Activated naive CD4-positive, alpha-beta T cell treated with anti-CD3 and anti-CD28 coated beads, Interleukin-2, amount 10 ng/mL, durations not matched to agents 7 days and 5 days (primary cell): ENCODE data around the gene SLC25A48.
"Not testable (repeated sequence)": the region's sequence is repeated elsewhere in the genome, so short reads cannot be mapped to it uniquely, and the experiment has no call there.

Experiments used
- CTCF ChIA-PET: fragments of 350-600 bp; sonication (Branson Sonifier 250); formaldehyde crosslinking; loops from one replicate; lab custom pipeline; 2021; ENCODE audit warnings: antibody characterized with exemption; lab: Charles Lee
- DNase-seq: peaks from one replicate; pipeline ENCODE4 v3.0.0-alpha.2; 2020
- H3K27ac Mint-ChIP-seq: one replicate; pipeline ENCODE4 v1.8.0; 2021; ENCODE audit warnings: mild to moderate bottlenecking, moderate library complexity, mixed read lengths
- H3K27me3 Mint-ChIP-seq: one replicate; pipeline ENCODE4 v1.8.0; 2021; ENCODE audit warnings: mild to moderate bottlenecking, mixed read lengths
- H3K36me3 Mint-ChIP-seq: one replicate; pipeline ENCODE4 v1.8.0; 2021; ENCODE audit warnings: mixed read lengths
- H3K4me1 Mint-ChIP-seq: one replicate; pipeline ENCODE4 v1.8.0; 2021; ENCODE audit warnings: mixed read lengths
- H3K4me3 Mint-ChIP-seq: one replicate; pipeline ENCODE4 v1.8.0; 2021; ENCODE audit warnings: mild to moderate bottlenecking, moderate library complexity, mixed read lengths
- H3K9me3 Mint-ChIP-seq: one replicate; pipeline ENCODE4 v1.8.0; 2021; ENCODE audit warnings: mixed read lengths

Gene SLC25A48

DNA sequence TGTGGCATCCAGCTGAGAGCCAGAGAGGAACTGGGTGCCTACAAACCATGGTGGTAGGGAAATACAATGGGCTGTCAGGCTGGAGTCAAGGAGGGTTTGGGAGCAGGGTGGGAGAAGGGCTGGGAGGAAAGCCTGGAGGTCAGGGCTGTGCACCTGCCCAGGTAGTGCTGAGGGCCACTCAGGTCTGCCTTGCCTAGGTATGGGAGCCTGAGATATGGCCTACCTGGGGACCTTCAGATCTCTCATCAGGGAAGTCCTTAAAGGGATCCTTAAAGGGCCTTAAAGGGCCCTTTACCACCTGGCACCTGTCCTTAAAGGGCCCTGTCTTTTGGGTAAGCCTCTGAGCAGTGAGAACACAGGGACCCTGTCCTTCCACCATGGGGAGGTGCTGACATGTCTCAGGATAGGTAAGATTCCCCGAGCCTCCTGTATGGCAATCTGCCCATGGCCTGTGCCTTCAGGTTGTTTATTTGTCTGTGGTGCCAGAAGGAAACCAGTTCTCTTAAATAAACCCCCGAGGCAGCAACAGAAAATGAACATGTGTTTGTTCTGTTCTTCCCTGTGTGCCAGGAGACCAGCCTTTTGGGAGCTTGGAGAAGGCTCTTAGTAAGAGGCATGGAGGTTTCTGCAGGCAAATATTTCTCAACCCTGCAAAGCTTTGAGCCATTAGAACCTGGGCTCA lies 23.3 kb downstream of the SLC25A48 start:
- DNase-seq: no peak
- H3K9me3 Mint-ChIP-seq: no peaks in the 10 kb centered on the region
- no peak overlapping the region for H3K4me3 Mint-ChIP-seq
- H3K27ac Mint-ChIP-seq: no peak overlapping the region
- CTCF ChIA-PET: no interaction called here
- H3K4me1 Mint-ChIP-seq: no peaks in the 10 kb centered on the region
- peaks cover 13% of the 10 kb centered on the region for H3K27me3 Mint-ChIP-seq
- H3K36me3 Mint-ChIP-seq: no peaks in the 10 kb centered on the region

DNA sequence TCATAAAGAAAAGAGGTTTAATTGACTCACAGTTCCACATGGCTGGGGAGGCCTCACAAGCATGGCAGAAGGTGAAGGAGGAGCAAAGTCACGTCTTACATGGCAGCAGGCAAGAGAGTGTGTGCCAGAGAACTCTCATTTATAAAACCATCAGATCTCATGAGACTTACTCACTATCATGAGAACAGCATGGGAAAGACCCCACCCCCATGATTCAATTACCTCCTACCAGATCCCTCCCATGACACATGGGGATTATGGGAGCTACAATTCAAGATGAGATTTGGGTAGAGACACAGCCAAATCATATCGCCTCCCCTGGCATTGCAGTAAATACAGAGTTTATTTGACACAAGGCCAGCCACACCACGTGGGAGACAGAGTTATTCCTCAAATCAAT lies 24.7 kb downstream of the SLC25A48 start:
- H3K27ac Mint-ChIP-seq, DNase-seq, H3K4me3 Mint-ChIP-seq, H3K4me1 Mint-ChIP-seq, H3K9me3 Mint-ChIP-seq, CTCF ChIA-PET, H3K36me3 Mint-ChIP-seq: not testable (repeated sequence)
- peaks cover 18% of the 10 kb centered on the region for H3K27me3 Mint-ChIP-seq

DNA sequence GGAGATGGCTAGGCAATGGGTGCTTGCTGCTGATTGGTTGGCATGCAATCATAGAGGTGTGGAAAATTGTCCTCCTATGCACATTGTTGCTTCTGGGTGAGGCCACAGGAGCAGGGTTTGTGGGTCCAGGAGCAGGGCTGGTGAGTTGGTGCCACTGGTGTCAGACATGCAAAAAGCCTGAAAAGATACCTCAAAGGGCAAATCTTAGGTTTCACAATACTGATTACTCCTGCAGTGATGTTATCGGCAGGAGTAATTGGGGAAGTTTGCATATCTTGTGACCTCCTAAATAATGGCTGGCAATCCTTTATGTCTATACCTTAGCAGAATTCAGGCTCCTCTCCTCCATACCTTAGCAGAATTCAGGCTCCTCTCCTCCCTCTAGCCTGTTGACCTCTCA lies 25.2 kb downstream of the SLC25A48 start:
- DNase-seq: no peak
- no peak overlapping the region for H3K27ac Mint-ChIP-seq
- CTCF ChIA-PET: no interaction called here
- no peaks in the 10 kb centered on the region for H3K4me1 Mint-ChIP-seq
- H3K36me3 Mint-ChIP-seq: no peaks in the 10 kb centered on the region
- H3K4me3 Mint-ChIP-seq: no peak overlapping the region
- no peaks in the 10 kb centered on the region for H3K9me3 Mint-ChIP-seq
- peaks cover 18% of the 10 kb centered on the region for H3K27me3 Mint-ChIP-seq

DNA sequence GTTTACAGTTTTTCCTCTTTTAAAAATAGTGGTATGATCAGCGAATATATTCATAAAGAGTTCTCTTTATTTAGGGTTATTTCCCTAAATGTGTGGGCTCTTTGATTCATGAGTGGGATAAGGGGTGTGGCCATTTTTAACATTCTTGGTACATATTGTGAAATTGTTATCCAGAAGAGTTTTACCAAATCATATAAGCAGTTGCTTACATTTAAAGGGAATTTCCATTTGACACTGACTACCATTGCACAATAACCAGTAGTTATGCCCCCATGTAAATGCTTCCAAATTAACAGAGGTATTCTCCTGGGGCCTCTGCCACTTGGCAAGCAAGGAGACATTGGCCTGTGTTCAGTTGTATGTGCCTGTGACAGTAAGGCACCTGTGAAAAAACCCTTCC lies 27.2 kb downstream of the SLC25A48 start:
- Mint-ChIP-seq H3K4me1 (no peaks in the 10 kb centered on the region), H3K27ac (no peak overlapping the region), H3K36me3 (no peaks in the 10 kb centered on the region), H3K9me3 (no peaks in the 10 kb centered on the region), H3K27me3 (peaks cover 9% of the 10 kb centered on the region), H3K4me3 (no peak overlapping the region)
- CTCF ChIA-PET: no interaction called here
- no peak for DNase-seq

DNA sequence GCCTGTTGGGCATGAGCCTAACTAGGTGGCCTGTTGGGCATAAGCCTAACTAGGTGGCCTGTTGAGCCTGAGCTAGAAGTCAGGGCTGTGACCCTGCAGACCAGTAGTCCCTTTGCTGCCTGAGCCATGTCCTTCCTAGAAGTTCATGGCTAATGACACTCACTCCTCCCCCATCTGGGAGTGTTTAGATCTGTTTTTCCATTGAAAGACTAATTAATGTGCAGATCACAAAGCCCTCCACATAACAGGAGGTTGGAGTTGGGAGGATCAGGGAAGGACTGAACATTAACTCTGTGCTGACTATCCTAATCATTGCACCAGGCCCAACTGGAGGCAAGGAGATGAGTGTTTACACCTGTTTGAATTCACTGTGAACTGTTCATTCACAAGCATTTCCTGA lies 27.6 kb downstream of the SLC25A48 start:
- Mint-ChIP-seq H3K9me3 (no peaks in the 10 kb centered on the region), H3K4me1 (no peaks in the 10 kb centered on the region), H3K4me3 (no peak overlapping the region), H3K27me3 (peaks cover 8% of the 10 kb centered on the region), H3K27ac (no peak overlapping the region), H3K36me3 (no peaks in the 10 kb centered on the region)
- CTCF ChIA-PET: no interaction called here
- DNase-seq: no peak

DNA sequence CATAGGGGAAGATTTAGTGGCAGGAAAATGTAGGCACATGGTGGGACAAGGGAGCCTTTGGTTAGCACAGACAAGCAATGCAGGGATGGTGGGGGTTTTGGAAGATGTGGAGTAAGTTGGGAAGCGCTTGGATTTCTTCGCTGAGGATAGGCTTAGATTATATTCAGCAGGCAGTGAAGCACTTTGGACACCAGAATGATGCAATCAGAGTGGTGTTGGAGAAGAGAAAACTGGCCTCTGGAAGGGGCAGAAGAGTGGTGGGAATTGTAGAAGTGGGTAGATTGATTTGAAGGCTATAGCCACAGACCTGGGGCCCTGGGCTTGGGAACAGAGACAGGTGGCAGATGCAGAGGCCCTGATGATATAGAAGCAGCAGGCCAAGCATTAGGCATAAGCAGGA lies 28.3 kb downstream of the SLC25A48 start:
- CTCF ChIA-PET: no interaction called here
- H3K36me3 Mint-ChIP-seq: no peaks in the 10 kb centered on the region
- H3K27ac Mint-ChIP-seq: no peak overlapping the region
- H3K4me1 Mint-ChIP-seq: no peaks in the 10 kb centered on the region
- no peak for DNase-seq
- H3K4me3 Mint-ChIP-seq: no peak overlapping the region
- peaks cover 8% of the 10 kb centered on the region for H3K27me3 Mint-ChIP-seq
- no peaks in the 10 kb centered on the region for H3K9me3 Mint-ChIP-seq

DNA sequence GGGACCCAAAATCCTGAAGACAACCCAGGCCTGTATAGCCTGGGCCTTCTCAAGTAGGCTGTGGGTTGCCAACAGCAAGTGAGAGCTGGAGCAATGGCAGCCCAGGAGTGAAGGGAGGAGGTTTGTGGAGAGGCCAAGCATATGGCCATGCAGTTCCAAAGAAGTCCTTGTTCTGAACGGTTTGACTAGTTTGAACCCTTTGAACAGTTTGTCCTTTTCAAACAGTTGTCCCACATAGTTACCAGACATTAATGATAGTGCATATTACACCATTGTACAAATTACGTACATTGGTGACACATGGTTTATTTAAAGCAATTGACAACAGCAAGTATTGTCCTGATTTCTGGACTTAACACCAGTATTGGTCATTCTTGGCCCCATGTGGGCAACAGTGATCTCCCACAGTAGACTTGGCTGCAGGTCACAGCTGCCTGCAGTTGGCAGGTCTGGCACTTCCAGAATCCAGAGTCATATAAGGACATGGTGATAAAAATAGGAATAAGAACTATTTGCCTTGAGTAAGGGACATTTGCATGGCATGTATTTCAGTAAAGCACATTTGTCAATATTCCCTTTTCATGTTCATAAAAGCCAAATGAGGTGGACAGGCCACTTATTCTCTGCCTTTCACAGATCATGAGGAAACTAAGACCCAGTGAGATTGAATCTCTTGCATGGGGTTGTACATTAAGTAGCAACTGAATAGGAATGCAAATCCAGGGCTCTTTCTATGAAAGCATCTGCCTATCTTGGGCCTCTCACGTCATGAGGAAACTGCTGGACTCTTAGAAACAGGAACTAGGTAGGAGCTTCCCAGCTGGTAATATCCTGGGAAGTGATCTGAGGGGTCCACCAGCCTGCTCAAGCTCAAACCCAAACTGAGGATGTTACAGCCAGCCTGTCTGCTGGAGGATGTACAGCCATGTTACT lies 30.3 kb downstream of the SLC25A48 start:
- CTCF ChIA-PET: no interaction called here
- H3K4me3 Mint-ChIP-seq: no peak overlapping the region
- H3K27me3 Mint-ChIP-seq: peaks cover 8% of the 10 kb centered on the region
- H3K9me3 Mint-ChIP-seq: no peaks in the 10 kb centered on the region
- H3K4me1 Mint-ChIP-seq: no peaks in the 10 kb centered on the region
- H3K36me3 Mint-ChIP-seq: no peaks in the 10 kb centered on the region
- DNase-seq: no peak
- H3K27ac Mint-ChIP-seq: no peak overlapping the region

DNA sequence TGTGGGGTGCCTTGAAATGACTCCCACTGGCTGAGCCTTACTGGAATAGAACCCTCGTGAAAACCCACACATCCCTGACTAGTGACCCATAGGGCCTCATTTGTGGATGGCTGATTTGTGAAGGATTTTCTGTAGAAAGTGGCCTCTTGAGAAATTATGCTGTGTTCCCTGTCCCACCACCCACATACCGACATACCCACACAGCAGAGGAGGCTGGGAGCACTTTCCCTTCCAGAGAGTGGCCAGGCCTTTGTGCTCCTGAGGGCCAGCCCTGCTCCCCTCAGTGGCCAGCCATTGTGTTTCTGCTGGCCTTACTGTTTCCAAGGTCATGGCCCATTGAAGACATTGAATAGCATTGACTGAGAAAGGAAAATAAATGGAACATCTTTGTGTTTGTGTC lies 31.6 kb downstream of the SLC25A48 start:
- H3K27ac Mint-ChIP-seq: no peak overlapping the region
- H3K36me3 Mint-ChIP-seq: no peaks in the 10 kb centered on the region
- no peak for DNase-seq
- no peaks in the 10 kb centered on the region for H3K9me3 Mint-ChIP-seq
- CTCF ChIA-PET: no interaction called here
- peaks cover 8% of the 10 kb centered on the region for H3K27me3 Mint-ChIP-seq
- H3K4me1 Mint-ChIP-seq: no peaks in the 10 kb centered on the region
- no peak overlapping the region for H3K4me3 Mint-ChIP-seq

DNA sequence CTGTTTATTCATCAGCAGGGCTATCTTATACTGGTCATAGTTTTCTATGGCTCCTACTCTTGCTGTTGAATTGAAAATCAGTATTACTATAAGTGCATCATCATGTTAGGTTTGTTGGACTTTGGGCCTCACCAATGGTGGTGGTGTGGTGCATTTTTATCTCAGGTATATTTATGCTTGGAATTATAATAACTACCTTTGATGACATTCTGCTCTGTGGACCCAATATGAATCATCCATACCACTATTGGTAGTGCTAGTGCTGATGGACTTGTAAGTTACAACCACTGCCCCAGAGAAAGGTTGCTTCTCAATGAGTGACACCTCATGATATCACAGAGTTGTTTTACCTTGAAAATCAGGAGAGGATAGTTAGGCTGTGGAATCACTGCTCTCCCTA lies 33.1 kb downstream of the SLC25A48 start:
- no peak for DNase-seq
- H3K9me3 Mint-ChIP-seq: no peaks in the 10 kb centered on the region
- CTCF ChIA-PET: no interaction called here
- no peaks in the 10 kb centered on the region for H3K36me3 Mint-ChIP-seq
- no peaks in the 10 kb centered on the region for H3K4me1 Mint-ChIP-seq
- H3K27ac Mint-ChIP-seq: no peak overlapping the region
- no peak overlapping the region for H3K4me3 Mint-ChIP-seq
- H3K27me3 Mint-ChIP-seq: peaks cover 5% of the 10 kb centered on the region

DNA sequence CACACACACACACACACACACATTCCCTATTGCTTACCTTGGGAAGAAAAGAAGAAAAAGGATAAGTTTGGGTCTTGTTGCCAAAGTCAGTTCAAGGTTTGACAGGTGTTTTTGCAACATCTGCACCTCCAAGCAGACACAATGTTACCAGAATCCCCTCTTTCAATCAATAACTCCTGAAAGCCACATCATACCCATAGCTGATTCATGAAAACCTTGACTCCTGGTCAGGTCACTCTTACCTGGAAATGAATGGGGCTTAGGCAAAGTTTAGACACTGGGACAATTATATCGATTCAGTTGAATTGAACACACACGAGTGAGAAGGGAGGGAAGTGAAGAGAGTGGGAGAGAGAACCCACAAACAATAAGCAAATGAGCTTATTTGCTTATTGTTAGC lies 34.2 kb downstream of the SLC25A48 start:
- Mint-ChIP-seq H3K27me3 (peaks cover 3% of the 10 kb centered on the region), H3K36me3 (no peaks in the 10 kb centered on the region), H3K4me3 (no peak overlapping the region), H3K4me1 (no peaks in the 10 kb centered on the region), H3K27ac (no peak overlapping the region), H3K9me3 (no peaks in the 10 kb centered on the region)
- CTCF ChIA-PET: no interaction called here
- DNase-seq: no peak

DNA sequence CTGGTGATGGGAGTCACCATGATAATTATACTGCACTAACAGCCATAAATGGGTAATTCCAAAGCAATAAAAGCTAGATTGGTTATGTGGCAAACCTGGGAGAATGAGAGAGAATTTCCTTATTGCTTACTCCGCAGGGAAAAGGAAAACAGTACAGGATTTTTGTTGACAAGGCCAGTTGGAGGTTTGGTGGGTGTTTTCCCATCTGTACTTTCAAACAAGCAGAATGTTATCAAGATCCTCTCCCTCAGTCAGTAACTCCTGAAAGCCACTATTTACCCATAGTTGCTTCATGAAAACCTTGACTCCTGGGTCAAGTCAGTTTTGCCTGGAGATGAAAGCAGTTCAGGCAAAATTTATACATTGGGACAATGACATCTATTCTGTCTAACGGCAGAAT lies 34.8 kb downstream of the SLC25A48 start:
- Mint-ChIP-seq H3K4me3 (no peak overlapping the region), H3K27me3 (no peaks in the 10 kb centered on the region), H3K4me1 (no peaks in the 10 kb centered on the region), H3K36me3 (no peaks in the 10 kb centered on the region), H3K9me3 (no peaks in the 10 kb centered on the region), H3K27ac (no peak overlapping the region)
- no peak for DNase-seq
- CTCF ChIA-PET: no interaction called here

DNA sequence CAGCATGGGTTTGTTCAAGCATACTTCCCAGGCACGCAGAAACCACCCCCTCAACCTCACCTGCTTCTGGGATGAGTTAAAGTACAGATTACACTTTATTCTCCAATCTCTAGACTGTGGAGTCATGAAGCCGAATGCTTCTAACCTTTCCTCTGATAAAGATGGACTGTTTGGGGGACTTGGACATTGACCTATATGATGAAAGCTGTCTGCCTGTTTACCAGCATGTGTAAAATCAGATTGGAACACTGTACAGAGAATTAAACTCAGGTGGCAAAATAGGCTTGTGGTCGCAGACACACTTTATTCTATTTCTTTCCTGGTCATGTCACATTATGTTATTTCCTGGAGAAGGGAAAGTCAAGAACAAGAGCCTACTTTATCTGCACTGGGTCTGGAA lies 35.5 kb downstream of the SLC25A48 start:
- Mint-ChIP-seq H3K27me3 (no peaks in the 10 kb centered on the region), H3K36me3 (no peaks in the 10 kb centered on the region), H3K9me3 (no peaks in the 10 kb centered on the region), H3K27ac (no peak overlapping the region), H3K4me3 (no peak overlapping the region), H3K4me1 (no peaks in the 10 kb centered on the region)
- CTCF ChIA-PET: no interaction called here
- DNase-seq: no peak

DNA sequence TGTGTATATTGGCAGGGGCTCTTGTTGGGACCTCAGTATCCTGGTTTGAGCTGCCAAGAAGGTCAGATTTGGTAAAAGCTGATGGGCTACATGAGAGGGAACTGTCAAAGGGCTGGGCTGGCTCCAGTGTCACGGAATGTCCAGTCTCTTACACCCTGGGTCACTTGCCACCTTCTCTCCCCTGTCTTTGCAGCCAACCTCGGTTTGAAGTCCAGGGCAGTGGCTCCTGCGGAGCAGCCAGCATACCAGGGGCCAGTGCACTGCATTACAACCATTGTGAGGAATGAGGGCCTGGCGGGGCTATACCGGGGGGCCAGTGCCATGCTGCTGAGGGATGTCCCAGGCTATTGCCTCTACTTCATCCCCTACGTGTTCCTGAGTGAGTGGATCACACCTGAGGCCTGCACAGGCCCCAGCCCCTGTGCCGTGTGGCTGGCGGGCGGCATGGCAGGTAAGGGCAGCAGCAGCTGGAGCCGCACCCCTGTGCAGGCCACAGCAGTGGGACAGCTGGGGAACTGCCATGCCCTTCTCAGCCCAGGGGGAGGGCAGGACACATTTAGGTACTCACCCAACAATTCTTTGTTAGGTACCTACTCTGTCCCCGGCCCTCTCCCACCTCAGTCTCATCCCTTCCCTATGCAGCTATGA lies 36.9 kb downstream of the SLC25A48 start:
- no peaks in the 10 kb centered on the region for H3K4me1 Mint-ChIP-seq
- CTCF ChIA-PET: no interaction called here
- no peak overlapping the region for H3K27ac Mint-ChIP-seq
- DNase-seq: no peak
- no peaks in the 10 kb centered on the region for H3K36me3 Mint-ChIP-seq
- H3K4me3 Mint-ChIP-seq: no peak overlapping the region
- H3K27me3 Mint-ChIP-seq: no peaks in the 10 kb centered on the region
- H3K9me3 Mint-ChIP-seq: no peaks in the 10 kb centered on the region

DNA sequence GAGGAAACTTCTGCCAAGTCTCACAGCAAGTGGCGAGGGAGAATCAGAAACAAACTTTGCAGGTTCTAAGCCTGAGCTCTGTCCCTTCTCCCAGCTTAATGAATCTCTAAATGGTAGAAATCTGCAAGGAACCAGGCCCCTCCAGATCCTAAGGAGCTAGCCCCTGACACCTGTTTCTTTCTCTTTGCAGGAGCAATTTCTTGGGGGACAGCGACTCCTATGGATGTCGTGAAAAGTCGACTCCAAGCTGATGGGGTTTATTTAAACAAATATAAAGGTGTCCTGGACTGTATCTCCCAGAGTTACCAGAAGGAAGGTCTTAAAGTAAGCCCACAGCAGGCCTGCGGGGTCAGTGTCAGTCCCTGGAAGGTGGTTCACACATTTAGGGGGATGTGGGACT lies 39.4 kb downstream of the SLC25A48 start:
- H3K27ac Mint-ChIP-seq: no peak overlapping the region
- CTCF ChIA-PET: no interaction called here
- no peaks in the 10 kb centered on the region for H3K4me1 Mint-ChIP-seq
- H3K27me3 Mint-ChIP-seq: no peaks in the 10 kb centered on the region
- no peaks in the 10 kb centered on the region for H3K36me3 Mint-ChIP-seq
- H3K4me3 Mint-ChIP-seq: no peak overlapping the region
- H3K9me3 Mint-ChIP-seq: no peaks in the 10 kb centered on the region
- DNase-seq: no peak

DNA sequence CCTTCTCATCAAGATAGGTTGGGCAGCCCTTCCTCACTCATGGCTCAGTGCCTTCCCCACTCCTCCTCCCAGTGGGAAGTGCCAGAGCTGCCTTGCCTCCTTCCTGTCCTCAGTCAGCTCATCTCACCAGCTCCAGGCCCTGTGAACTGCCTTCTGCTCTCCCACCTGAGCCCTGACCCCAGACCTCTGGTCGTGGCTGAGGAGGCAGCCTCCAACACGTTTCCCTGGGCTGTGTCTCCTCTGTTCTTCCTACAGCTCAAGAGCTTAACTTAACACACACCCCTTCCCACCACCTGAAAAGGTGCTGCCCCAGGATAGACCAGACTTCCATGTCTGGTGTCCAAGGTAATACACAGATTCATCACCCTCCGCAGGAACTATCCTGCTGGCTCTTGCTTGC lies 40.0 kb downstream of the SLC25A48 start:
- no peaks in the 10 kb centered on the region for H3K36me3 Mint-ChIP-seq
- H3K4me1 Mint-ChIP-seq: no peaks in the 10 kb centered on the region
- H3K27ac Mint-ChIP-seq: no peak overlapping the region
- DNase-seq: no peak
- H3K9me3 Mint-ChIP-seq: no peaks in the 10 kb centered on the region
- H3K4me3 Mint-ChIP-seq: no peak overlapping the region
- CTCF ChIA-PET: interaction anchor here (1.2 kb wide), 1 partner anchor 207 kb away, joined by 3 read pairs; no protein-coding TSS in a partner anchor
- no peaks in the 10 kb centered on the region for H3K27me3 Mint-ChIP-seq
